ENCODE results near the gene LDLRAD4.

LDLRAD4 gene

DNA sequence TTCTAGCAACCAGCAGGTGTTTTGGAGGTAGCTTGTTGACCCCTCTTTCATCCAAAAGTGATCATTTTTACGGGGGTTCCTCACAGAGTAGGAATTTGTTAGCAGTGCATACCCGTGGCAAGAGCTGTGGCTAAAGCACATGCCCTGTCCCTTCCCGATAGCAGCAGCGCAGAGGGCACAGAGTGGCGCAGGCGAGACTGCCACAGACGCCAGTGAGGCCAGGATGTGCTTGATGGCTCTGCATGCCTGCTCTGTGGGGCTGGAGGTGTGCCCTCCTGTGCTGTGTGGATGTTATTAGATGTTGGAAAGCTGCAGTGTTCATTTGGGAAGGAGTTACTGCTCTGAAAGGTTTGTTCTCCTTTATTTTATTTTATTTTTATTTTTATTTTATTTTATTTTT lies 354.2 kb downstream of the LDLRAD4 start:
- no peak overlapping the region for H3K27ac ChIP-seq
- no peaks in the 10 kb centered on the region for H4K20me1 ChIP-seq (ENCODE audit: insufficient read depth)
- no peak overlapping the region for H3K4me3 ChIP-seq (IDR thresholded peaks at IDR 0.05; ENCODE audit: insufficient read depth, low read depth, low read length)
- H3K4me1 ChIP-seq (ENCODE audit: low read depth, poor library complexity, severe bottlenecking), result peaks cover 30% of the 10 kb centered on the region
- no peak overlapping the region for H2AFZ ChIP-seq (ENCODE audit: low read depth)
- no peak for TF ChIP-seq CTCF (conservative IDR thresholded peaks at IDR 0.05; ENCODE audit: low read depth, low read length)
- no peaks in the 10 kb centered on the region for H3K27me3 ChIP-seq (ENCODE audit: insufficient read depth, low read depth)
- no peak overlapping the region for H3K4me2 ChIP-seq
- H3K36me3 ChIP-seq (ENCODE audit: insufficient read depth), result no peaks in the 10 kb centered on the region
- H3K9ac ChIP-seq, result no peak overlapping the region
- no peaks in the 10 kb centered on the region for H3K79me2 ChIP-seq (ENCODE audit: insufficient read depth, low read depth)

DNA sequence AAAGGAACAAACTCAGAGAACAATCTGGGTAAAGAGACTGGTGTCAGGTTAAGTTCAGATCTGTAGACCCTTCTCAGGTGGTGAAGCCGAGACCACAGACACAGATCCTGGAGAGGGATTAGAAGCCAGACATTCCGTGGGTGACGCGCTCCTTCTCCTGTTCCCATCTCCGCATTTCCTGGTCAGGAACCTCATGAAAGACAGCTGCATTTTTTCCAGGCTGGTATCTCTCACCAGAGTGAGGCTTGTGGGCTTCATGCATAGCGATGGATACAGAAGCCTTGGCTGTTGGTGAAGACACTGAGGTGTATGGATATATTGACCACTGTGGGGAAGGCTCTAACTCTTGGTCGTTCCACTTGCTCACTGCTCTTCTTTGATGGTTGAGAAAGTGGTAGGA lies 355.2 kb downstream of the LDLRAD4 start:
- H3K27me3 ChIP-seq (ENCODE audit: insufficient read depth, low read depth), result no peaks in the 10 kb centered on the region
- no peak for TF ChIP-seq CTCF (conservative IDR thresholded peaks at IDR 0.05; ENCODE audit: low read depth, low read length)
- no peak overlapping the region for H2AFZ ChIP-seq (ENCODE audit: low read depth)
- H3K9ac ChIP-seq, result no peak overlapping the region
- no peaks in the 10 kb centered on the region for H3K36me3 ChIP-seq (ENCODE audit: insufficient read depth)
- H4K20me1 ChIP-seq (ENCODE audit: insufficient read depth), result no peaks in the 10 kb centered on the region
- no peak overlapping the region for H3K27ac ChIP-seq
- H3K79me2 ChIP-seq (ENCODE audit: insufficient read depth, low read depth), result no peaks in the 10 kb centered on the region
- no peak overlapping the region for H3K4me3 ChIP-seq (IDR thresholded peaks at IDR 0.05; ENCODE audit: insufficient read depth, low read depth, low read length)
- H3K4me1 ChIP-seq (ENCODE audit: low read depth, poor library complexity, severe bottlenecking), result peaks cover 20% of the 10 kb centered on the region
- H3K4me2 ChIP-seq, result no peak overlapping the region

- no peak overlapping the region for H2AFZ ChIP-seq (ENCODE audit: low read depth)
- no peaks in the 10 kb centered on the region for H3K36me3 ChIP-seq (ENCODE audit: insufficient read depth)
- no peak overlapping the region for H3K9ac ChIP-seq
- no peak overlapping the region for H3K4me3 ChIP-seq (IDR thresholded peaks at IDR 0.05; ENCODE audit: insufficient read depth, low read depth, low read length)
- no peak overlapping the region for H3K27ac ChIP-seq
- H3K4me2 ChIP-seq, result no peak overlapping the region
- no peaks in the 10 kb centered on the region for H3K79me2 ChIP-seq (ENCODE audit: insufficient read depth, low read depth)
- H4K20me1 ChIP-seq (ENCODE audit: insufficient read depth), result no peaks in the 10 kb centered on the region
- H3K27me3 ChIP-seq (ENCODE audit: insufficient read depth, low read depth), result no peaks in the 10 kb centered on the region
- no peak for TF ChIP-seq CTCF (conservative IDR thresholded peaks at IDR 0.05; ENCODE audit: low read depth, low read length)
- peaks cover 14% of the 10 kb centered on the region for H3K4me1 ChIP-seq (ENCODE audit: low read depth, poor library complexity, severe bottlenecking)
Measured at GRCh38 chr18:13574355-13574754, 355.8 kb downstream of the LDLRAD4 start.

GRCh38 chr18:13574761-13575160 lies 356.2 kb downstream of the LDLRAD4 start:
- Histone ChIP-seq H2AFZ (ENCODE audit: low read depth) (no peak overlapping the region), H3K27ac (no peak overlapping the region), H3K9ac (no peak overlapping the region), H4K20me1 (ENCODE audit: insufficient read depth) (no peaks in the 10 kb centered on the region), H3K27me3 (ENCODE audit: insufficient read depth, low read depth) (no peaks in the 10 kb centered on the region), H3K4me2 (no peak overlapping the region), H3K36me3 (ENCODE audit: insufficient read depth) (no peaks in the 10 kb centered on the region), H3K4me1 (ENCODE audit: low read depth, poor library complexity, severe bottlenecking) (peaks cover 10% of the 10 kb centered on the region), H3K4me3 (IDR thresholded peaks at IDR 0.05; ENCODE audit: insufficient read depth, low read depth, low read length) (no peak overlapping the region), H3K79me2 (ENCODE audit: insufficient read depth, low read depth) (no peaks in the 10 kb centered on the region)
- TF ChIP-seq CTCF (conservative IDR thresholded peaks at IDR 0.05; ENCODE audit: low read depth, low read length), result no peak
